ENCODE measurements around the gene UNC5CL.

Gene UNC5CL

GRCh38 chr6:41063884-41064285, 24.9 kb upstream of the UNC5CL start:
- no peak for DNase-seq

GRCh38 chr6:41062056-41062455, 23.0 kb upstream of the UNC5CL start:
- no peak for DNase-seq

- no peak for DNase-seq
These were observed 22.2 kb upstream of the UNC5CL start for GRCh38 chr6:41061196-41061726.

GRCh38 chr6:41059556-41059955, 20.5 kb upstream of the UNC5CL start:
- DNase-seq, result no peak

GRCh38 chr6:41058783-41059181, 19.8 kb upstream of the UNC5CL start:
- DNase-seq, result no peak

- no peak for DNase-seq
These were observed 17.9 kb upstream of the UNC5CL start for GRCh38 chr6:41056768-41057490.

- no peak for DNase-seq
These were observed 16.1 kb upstream of the UNC5CL start for GRCh38 chr6:41055149-41055548.

GRCh38 chr6:41054511-41054910, 15.5 kb upstream of the UNC5CL start:
- no peak for DNase-seq

- no peak for DNase-seq
These were observed 14.0 kb upstream of the UNC5CL start, which contains the start of gene APOBEC2 for GRCh38 chr6:41053041-41053440. Gene APOBEC2, plus strand, starts transcription at chr6:41053202. Its CDS starts 146 bp downstream, at chr6:41053348.

GRCh38 chr6:41051873-41052272, 12.9 kb upstream of the UNC5CL start:
- no peak for DNase-seq

GRCh38 chr6:41050536-41050935, 11.5 kb upstream of the UNC5CL start:
- no peak for DNase-seq

GRCh38 chr6:41049955-41050354, 10.9 kb upstream of the UNC5CL start:
- no peak for DNase-seq

GRCh38 chr6:41049521-41049920, 10.5 kb upstream of the UNC5CL start:
- no peak for DNase-seq

GRCh38 chr6:41047745-41048732, 9.0 kb upstream of the UNC5CL start:
- no peak for DNase-seq

- DNase-seq, result no peak
These were observed 8.3 kb upstream of the UNC5CL start for GRCh38 chr6:41047306-41047705.

- DNase-seq, result no peak
These were observed 7.1 kb upstream of the UNC5CL start for GRCh38 chr6:41046084-41046483.

GRCh38 chr6:41045664-41046063, 6.6 kb upstream of the UNC5CL start:
- no peak for DNase-seq

- no peak for DNase-seq
These were observed 4.1 kb upstream of the UNC5CL start for GRCh38 chr6:41043151-41043550.

- no peak for DNase-seq
These were observed 3.4 kb upstream of the UNC5CL start, which contains the start of gene TSPO2 for GRCh38 chr6:41042226-41043055. Gene TSPO2, plus strand, starts transcription at chr6:41042467. Its CDS starts 519 bp downstream, at chr6:41042986.

GRCh38 chr6:41040940-41041536, 2.0 kb upstream of the UNC5CL start:
- DNase-seq, result no peak

- no peak for DNase-seq
These were observed 1.3 kb upstream of the UNC5CL start for GRCh38 chr6:41040101-41040939.

All from stimulated activated CD4-positive, alpha-beta T cell treated with anti-CD3 and anti-CD28 coated beads, Interleukin-4, amount 100 ng/mL, for 4 hours (primary cell).